GM12872 (cell line): Measurements from ENCODE around the gene SLC26A2.
A peak's percentile ranks its signal among the peaks of the same experiment; 100 is the strongest.

ENCODE experiments used
- TF ChIP-seq, protein P1 (sequence below): IDR thresholded peaks from 3 replicates; pipeline ENCODE4 v1.5.1; 2011; ENCODE audit warnings: low read depth, mild to moderate bottlenecking, low read length, moderate library complexity; ENCODE audit not compliant: insufficient read depth

SLC26A2 gene

DNA sequence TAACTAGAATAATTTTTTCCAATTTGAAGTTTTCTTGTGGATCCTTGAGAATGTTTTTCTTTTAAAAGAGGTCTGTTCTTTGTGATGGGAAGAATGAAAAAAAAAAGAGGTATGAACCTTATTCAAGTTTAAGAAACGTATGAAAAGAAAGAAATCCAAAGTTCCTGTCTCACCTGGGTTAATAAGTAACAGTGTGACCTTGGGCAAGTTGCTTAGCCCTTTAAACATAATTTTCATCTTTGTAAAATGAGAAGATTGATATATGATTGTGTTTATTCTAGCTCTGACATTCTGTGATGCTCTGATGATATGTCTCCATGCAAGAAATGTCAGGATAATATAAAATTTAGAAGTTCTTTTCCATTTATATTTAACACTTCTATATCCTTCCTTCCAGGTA lies 19.3 kb downstream of the SLC26A2 start:
- TF ChIP-seq, protein P1, sequence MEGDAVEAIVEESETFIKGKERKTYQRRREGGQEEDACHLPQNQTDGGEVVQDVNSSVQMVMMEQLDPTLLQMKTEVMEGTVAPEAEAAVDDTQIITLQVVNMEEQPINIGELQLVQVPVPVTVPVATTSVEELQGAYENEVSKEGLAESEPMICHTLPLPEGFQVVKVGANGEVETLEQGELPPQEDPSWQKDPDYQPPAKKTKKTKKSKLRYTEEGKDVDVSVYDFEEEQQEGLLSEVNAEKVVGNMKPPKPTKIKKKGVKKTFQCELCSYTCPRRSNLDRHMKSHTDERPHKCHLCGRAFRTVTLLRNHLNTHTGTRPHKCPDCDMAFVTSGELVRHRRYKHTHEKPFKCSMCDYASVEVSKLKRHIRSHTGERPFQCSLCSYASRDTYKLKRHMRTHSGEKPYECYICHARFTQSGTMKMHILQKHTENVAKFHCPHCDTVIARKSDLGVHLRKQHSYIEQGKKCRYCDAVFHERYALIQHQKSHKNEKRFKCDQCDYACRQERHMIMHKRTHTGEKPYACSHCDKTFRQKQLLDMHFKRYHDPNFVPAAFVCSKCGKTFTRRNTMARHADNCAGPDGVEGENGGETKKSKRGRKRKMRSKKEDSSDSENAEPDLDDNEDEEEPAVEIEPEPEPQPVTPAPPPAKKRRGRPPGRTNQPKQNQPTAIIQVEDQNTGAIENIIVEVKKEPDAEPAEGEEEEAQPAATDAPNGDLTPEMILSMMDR, result no peak

GRCh38 chr5:149981206-149981605 lies 20.6 kb downstream of the SLC26A2 start:
- TF ChIP-seq, protein P1, result no peak

DNA sequence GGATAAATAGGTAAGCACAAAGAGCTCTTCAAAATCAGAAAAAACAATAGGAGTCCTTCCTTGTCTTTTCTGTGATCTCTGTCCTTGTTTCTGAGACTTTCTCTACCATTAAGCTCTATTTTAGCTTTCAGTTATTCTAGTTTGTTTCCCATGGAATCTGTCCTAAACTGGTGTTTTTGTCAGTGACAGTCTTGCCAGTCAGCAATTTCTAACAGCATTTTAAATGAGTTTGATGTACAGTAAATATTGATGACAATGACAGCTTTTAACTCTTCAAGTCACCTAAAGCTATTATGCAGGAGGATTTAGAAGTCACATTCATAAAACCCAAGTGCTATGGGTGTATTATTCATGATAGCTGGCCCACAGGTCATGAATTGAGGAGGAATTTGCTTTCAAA lies 21.9 kb downstream of the SLC26A2 start:
- TF ChIP-seq, protein P1, result no peak

DNA sequence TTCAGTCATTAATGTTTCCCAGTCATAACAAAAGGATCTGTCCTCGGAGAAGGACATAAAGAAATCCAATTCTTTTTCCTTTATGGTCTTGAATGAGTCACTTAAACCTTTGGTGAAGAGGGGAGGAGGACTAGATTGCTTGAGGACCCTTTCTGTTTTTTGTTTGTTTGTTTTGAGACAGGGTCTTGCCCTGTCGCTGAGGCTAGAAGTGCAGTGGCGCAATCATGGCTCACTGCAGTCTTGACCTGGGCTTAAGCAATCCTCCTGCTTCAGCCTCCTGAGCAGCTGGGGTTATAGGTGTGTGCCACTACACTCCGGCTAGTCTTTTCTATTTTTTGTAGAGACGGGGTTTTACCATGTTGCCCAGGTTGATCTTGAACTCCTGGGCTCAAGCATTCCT lies 27.6 kb downstream of the SLC26A2 start:
- TF ChIP-seq, protein P1, result no peak

GRCh38 chr5:149990518-149991376 lies 30.2 kb downstream of the SLC26A2 start:
- TF ChIP-seq, protein P1, result peak; percentile 87

DNA sequence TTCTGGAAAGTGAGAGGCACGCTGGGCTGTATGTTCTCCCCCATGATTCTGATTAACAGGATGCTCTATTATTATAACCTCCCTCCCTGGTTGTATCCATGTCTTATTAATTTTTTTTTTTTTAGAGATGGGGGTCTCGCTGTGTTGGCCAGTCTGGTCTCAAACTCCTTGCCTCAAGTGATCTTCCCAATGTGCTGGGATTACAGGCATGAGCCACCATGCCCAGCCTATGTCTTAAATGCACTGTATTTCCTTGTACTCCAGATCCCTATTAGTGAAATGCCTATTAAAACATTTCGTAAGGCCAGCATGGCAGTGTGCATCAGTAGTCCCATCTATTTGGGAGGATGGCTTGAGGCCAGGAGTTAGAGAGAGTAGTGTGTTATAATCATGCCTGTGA lies 32.9 kb downstream of the SLC26A2 start:
- TF ChIP-seq, protein P1, result no peak

DNA sequence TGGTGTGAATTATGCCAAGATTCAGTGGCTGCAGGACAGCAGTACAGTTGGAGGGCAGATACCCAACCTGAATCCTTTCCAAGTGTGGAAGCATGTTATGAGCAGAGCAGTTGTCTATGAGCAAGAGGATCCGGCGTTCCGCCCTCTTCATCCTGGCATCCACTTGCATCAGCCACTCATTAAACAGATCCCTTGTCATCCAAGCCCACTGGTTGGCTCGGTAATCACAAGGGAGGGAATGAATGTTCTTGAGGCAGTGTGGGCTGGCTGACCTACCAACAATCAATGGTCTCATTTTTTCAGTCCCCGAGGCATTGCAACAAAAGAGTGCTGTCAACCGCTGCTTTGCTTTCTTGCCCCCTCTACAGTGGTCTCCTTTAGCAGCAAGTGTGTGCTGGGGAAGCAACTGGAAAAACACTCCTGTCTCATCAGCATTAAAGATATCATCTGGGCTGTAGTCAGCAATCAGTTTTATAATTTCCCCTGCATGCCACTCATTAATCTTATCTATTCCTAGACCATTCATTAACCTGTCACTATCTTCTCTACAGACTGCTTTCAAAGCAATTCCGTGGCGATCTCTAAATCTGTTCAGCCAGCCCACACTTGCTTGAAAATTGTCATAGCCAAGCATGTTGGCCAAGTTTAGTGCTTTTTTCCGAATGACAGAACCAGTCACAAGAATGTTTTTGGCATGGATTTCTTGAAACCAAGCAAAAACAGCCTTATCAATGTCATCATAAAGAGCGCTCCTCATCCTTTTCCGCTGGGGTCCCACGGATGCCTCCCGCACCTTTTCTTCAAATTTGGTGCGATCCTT lies 35.0 kb downstream of the SLC26A2 start:
- TF ChIP-seq, protein P1, result no peak
